Measurements from ENCODE around the gene GPC6.
"Not testable (repeated sequence)": the region's sequence is repeated elsewhere in the genome, so short reads cannot be mapped to it uniquely, and the experiment has no call there.

GPC6 gene

GRCh38 chr13:93226623-93227279, at the start of gene GPC6:
Gene GPC6 (plus strand): TSS chr13:93226807.
- in situ Hi-C loops (cut with MboI; ENCODE audit: low sequenced_read_pairs), result no loop called here

GRCh38 chr13:93180356-93180969, 46.1 kb upstream of the GPC6 start:
- in situ Hi-C loops (cut with MboI; ENCODE audit: low sequenced_read_pairs), result no loop called here

DNA sequence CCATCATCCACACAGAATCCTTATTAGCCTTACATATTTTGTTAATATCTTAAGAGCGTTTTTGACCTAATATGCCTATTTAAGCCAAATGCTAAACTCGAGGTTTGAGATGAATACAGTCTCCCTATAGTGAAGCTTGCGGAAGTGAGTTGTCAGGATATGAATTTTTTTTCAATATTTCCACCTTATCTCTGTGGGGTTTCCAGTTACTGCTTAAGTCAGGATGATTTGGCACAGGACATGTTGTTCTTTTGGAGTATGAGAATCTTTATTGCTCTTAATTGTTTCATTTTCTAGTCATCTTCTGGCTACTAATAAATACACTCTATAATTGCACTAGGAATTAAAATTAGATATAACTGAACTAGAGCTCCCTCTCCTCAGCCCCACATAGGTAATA, 44.2 kb upstream of the GPC6 start:
- in situ Hi-C loops (cut with MboI; ENCODE audit: low sequenced_read_pairs), result no loop called here

GRCh38 chr13:93183302-93183701, 43.3 kb upstream of the GPC6 start:
- in situ Hi-C loops (cut with MboI; ENCODE audit: low sequenced_read_pairs), result no loop called here

GRCh38 chr13:93190006-93190405, 36.6 kb upstream of the GPC6 start:
- in situ Hi-C loops (cut with MboI; ENCODE audit: low sequenced_read_pairs), result no loop called here

- in situ Hi-C loops (cut with MboI; ENCODE audit: low sequenced_read_pairs), result no loop called here
Observed at GRCh38 chr13:93193682-93194081, 32.9 kb upstream of the GPC6 start.

DNA sequence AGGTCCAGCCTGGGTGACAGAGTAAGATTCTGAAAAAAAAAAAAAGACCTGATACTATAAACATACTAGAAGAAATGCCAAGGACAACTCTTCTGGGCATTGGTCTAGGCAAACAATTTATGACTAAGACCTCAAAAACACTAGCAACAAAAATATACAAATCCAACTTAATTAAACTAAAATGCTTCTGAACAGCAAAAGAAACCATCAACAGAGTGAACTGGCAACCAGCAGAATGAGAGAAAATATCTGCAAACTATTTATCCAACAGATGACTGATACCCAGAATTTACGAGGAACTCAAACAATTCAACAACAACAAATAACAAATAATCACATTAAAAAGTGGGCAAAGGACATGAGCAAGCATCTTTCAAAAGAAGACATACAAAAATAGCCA, 26.8 kb upstream of the GPC6 start:
- in situ Hi-C loops (cut with MboI; ENCODE audit: low sequenced_read_pairs), result no loop called here

DNA sequence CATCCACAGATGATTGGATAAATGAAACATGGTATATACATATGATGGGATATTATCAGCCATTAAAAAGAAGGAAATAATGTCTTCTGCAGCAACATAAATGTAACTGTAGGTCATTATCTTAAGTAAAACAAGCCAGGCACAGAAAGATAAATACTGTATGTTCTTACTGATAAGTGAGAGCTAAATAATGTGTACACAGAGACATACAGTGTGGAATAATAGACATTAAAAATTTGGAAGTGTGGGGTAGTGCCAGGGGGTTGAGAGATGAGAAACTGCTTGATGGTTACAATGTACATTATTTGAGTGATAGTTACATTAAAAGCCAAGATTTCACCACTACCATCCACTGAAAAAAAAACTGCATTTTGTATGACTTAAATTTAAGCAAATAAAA, 26.0 kb upstream of the GPC6 start:
- in situ Hi-C loops (cut with MboI; ENCODE audit: low sequenced_read_pairs), result no loop called here

DNA sequence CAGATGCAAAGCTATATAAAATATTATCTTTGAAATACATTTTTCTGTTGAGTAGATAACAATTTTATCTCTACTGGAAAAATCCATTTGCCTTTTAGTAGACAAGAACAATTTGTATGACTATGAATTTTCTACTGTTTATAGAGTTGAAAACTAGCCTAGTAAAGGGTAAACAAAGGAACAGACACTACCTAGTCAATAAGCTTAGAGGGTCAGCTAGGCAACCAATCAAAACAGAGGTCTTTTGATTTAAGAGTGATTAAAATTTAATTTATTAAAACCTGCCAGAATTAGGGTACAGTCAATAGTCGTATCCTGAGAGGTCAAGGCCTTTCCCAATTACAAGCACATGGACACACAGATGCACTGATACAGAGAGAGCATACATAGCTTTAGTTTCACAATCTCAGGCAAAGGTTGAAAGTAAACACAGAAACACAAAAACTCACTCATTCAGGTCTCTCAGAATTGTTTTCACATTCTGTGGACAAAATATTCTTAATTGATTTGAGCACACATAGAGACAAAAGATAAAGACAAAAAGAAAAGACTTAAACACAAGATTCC, 24.5 kb upstream of the GPC6 start:
- in situ Hi-C loops (cut with MboI; ENCODE audit: low sequenced_read_pairs), result no loop called here

DNA sequence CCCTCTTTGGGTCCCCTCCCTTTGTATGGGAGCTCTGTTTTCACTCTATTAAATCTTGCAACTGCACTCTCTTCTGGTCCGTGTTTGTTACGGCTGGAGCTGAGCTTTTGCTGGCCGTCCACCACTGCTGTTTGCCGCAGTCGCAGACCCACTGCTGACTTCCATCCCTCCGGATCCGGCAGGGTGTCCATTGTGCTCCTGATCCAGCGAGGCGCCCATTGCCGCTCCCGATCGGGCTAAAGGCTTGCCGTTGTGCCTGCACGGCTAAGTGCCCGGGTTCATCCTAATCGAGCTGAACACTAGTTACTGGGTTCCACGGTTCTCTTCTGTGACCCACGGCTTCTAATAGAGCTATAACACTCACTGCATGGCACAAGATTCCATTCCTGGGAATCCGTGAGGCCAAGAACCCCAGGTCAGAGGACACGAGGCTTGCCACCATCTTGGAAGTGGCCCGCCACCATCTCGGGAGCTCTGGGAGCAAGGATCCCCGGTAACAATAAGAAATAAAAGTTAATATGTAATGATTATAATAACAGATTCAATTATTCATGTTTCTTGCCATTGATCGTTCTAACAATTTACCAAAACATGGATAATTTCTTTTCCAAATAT, 19.7 kb upstream of the GPC6 start:
- in situ Hi-C loops (cut with MboI; ENCODE audit: low sequenced_read_pairs), result not testable (repeated sequence)

DNA sequence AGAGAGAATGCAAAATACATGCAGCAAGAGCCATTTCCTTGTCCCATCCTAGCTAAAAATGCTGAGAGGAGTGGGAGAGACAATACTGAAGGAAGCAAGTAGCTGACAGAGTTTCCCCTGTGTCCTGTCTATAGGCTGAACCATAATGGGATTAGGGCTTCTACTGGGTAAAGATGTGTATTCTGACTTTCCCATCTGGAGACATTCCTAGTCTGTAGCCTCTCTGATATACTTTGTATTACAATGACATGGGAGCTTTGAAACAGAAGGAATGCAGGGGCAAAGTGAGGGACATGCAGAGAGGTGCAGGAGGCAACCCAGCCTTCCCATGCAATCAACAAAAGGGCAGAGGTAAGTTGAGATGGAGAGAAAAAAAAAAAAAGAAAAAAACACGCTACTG, 10.5 kb upstream of the GPC6 start:
- in situ Hi-C loops (cut with MboI; ENCODE audit: low sequenced_read_pairs), result no loop called here

DNA sequence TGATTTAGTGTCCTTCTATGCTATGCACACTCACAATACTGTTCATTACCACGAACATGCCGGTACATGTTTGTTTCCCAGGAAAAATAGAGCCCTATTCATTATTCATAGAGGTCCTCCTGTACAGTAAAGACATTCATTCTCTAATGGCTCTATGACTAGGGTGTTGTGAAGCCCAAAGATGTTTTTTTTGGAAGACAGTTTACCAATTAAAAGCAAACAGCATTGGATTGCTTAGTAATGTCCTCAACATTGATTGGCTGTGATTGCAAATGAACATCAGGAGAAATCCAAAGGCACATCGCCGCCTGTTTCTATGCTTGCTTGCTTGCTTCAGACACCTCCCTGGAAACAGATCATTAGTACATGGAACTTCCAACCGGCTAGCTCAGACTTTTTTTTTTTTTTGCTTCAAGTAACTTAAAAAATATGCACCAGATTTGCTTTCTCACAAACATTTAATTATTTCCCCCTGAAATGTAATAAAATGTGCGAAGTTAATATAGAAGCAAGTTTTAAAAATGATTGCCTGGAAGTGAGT, 8.8 kb upstream of the GPC6 start:
- in situ Hi-C loops (cut with MboI; ENCODE audit: low sequenced_read_pairs), result no loop called here

DNA sequence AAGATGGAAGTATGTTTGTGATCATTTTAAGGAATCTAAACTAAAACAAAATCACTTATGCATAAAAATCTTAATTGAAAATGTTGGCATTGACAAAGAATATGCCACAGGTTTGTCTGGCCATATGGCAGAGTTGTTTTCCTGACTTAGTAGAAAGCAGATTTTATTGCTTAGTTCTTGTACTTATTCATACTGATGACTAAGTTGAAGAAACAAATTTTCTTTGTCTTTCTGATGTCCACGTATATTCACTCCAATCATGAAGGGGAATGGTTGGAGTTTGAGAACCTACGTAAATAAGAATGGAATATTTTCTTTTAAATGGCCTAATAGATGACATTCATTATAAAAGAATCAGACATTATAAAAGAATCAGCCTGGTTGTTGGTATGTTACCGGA, 8.0 kb upstream of the GPC6 start:
- in situ Hi-C loops (cut with MboI; ENCODE audit: low sequenced_read_pairs), result no loop called here

GRCh38 chr13:93220073-93220472, 6.5 kb upstream of the GPC6 start:
- in situ Hi-C loops (cut with MboI; ENCODE audit: low sequenced_read_pairs), result no loop called here

DNA sequence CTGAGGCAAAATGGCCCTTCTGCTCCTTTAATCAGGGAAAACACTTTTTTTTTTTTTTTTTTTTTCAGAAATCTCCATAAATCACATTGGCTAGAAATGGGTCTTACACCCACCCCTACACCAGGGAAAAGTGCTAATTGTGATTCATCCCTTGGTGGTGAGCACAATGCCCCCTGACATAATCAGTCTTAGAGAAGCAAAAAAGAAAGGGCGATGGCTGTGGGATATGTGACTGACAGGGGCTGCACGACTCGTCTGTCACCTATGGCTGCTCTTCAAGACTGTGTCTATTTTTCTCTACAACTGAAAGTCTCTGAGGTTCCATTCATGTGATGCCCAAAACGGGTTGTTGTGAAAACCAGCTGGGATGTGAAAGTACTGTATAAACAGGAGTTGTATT, 3.6 kb upstream of the GPC6 start:
- in situ Hi-C loops (cut with MboI; ENCODE audit: low sequenced_read_pairs), result no loop called here

DNA sequence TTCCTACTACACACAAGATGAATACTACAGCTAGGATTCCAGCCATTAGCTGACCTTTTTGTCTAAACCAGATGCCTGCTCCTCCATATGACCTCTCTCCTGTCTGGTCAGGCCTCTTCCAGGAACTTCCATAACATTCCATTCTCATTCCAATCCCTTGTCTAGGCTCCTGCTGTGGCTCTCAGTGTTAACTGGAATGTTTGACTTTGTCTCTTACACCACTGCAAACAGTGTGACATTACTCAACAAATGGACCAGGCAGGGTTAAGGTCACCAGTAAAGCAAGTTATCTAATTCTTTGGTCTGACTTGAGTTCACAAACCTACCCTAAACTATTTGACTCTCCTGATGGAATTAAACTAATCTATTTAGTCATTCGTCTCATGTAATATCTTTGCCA, 2.1 kb upstream of the GPC6 start:
- in situ Hi-C loops (cut with MboI; ENCODE audit: low sequenced_read_pairs), result no loop called here

- in situ Hi-C loops (cut with MboI; ENCODE audit: low sequenced_read_pairs), result no loop called here
Observed at GRCh38 chr13:93225610-93226009, 997 bp upstream of the GPC6 start.

GRCh38 chr13:93226065-93226622, 463 bp upstream of the GPC6 start:
- in situ Hi-C loops (cut with MboI; ENCODE audit: low sequenced_read_pairs), result no loop called here

GRCh38 chr13:93227280-93227877, 772 bp downstream of the GPC6 start:
- in situ Hi-C loops (cut with MboI; ENCODE audit: low sequenced_read_pairs), result no loop called here

- in situ Hi-C loops (cut with MboI; ENCODE audit: low sequenced_read_pairs), result no loop called here
Observed at GRCh38 chr13:93227878-93228642, 1.5 kb downstream of the GPC6 start.

DNA sequence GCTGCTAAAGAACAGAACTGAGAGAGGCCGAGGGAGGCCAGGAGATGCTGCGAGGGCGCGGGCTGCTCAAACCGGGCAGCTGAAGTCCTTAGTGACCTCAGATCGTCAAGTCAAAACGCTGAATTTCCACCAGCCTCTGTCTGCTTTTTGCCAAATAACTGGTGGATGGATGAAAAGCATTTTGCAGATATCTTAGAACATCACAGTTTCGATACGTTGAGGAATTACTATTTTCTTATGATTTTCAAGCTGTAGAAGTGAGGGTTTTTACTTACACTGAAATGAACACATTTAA, 2.0 kb downstream of the GPC6 start:
- in situ Hi-C loops (cut with MboI; ENCODE audit: low sequenced_read_pairs), result no loop called here

Data from HL-60/S4 treated with phorbol 12-myristate 13-acetate at 8.2 ng/mL for 4 days and 3 days (cell line).